HepG2 (cell line): Measurements from ENCODE around the gene TCEANC.

Experiments used
- EP300 ChIP-seq, 3 experiments: sonication (generic) in 1 of 3; formaldehyde crosslinking in 1 of 3; IDR thresholded peaks; 2 replicates each; pipeline versions ENCODE4 v1.5.1 to v1.6.1; 2011 to 2020; ENCODE audit warnings: low read depth in 2 of 3, low read length in 2 of 3, borderline replicate concordance in 1 of 3, improper control_type of control experiment in 1 of 3, mild to moderate bottlenecking in 1 of 3, missing genetic modification reagents in 1 of 3, moderate library complexity in 1 of 3
- POLR2A ChIP-seq, 2 experiments: IDR thresholded peaks; 2 replicates each; pipeline ENCODE4 v1.6.1; 2011; ENCODE audit warnings: low read depth in 2 of 2, low read length in 2 of 2, mild to moderate bottlenecking in 1 of 2, moderate library complexity in 1 of 2; ENCODE audit not compliant: insufficient read depth in 1 of 2
- PTBP1 ChIP-seq: fragments of 200-400 bp; formaldehyde crosslinking; IDR thresholded peaks from 2 replicates; pipeline ENCODE4 v1.6.1; 2018; ENCODE audit warnings: low read length, low read depth; ENCODE audit not compliant: poor library complexity, severe bottlenecking
- RAD51 ChIP-seq: fragments of 450-650 bp; IDR thresholded peaks from 2 replicates; pipeline ENCODE4 v1.6.1; 2016; ENCODE audit warnings: borderline replicate concordance
- SRSF9 ChIP-seq: fragments of 200-400 bp; formaldehyde crosslinking; IDR thresholded peaks from 2 replicates; pipeline ENCODE4 v1.6.1; 2018; ENCODE audit warnings: borderline replicate concordance, mild to moderate bottlenecking, low read depth, low read length; ENCODE audit not compliant: insufficient read depth, poor library complexity, severe bottlenecking
- THYN1 ChIP-seq: sonication (generic); formaldehyde crosslinking; IDR thresholded peaks from 2 replicates; pipeline ENCODE4 v1.8.1; 2023; ENCODE audit warnings: low read depth, mild to moderate bottlenecking, moderate library complexity, missing genetic modification reagents, borderline replicate concordance
- ZNF431 ChIP-seq: sonication (generic); formaldehyde crosslinking; IDR thresholded peaks from 2 replicates; pipeline ENCODE4 v1.9.0; 2022; ENCODE audit warnings: missing genetic modification reagents, low read depth, mild to moderate bottlenecking, borderline replicate concordance
- TF ChIP-seq, protein P1 (sequence below): sonication (generic); formaldehyde crosslinking; IDR thresholded peaks from 2 replicates; pipeline ENCODE4 v1.5.0; 2020; ENCODE audit warnings: mild to moderate bottlenecking, missing genetic modification reagents, moderate library complexity
- TF ChIP-seq, protein P2 (sequence below): sonication (generic); formaldehyde crosslinking; IDR thresholded peaks from 2 replicates; pipeline ENCODE4 v1.4.0; 2020; ENCODE audit warnings: missing genetic modification reagents, borderline replicate concordance

- no peak for TF ChIP-seq ZNF431 (CRISPR knock-in tag)
- TF ChIP-seq, protein P1, sequence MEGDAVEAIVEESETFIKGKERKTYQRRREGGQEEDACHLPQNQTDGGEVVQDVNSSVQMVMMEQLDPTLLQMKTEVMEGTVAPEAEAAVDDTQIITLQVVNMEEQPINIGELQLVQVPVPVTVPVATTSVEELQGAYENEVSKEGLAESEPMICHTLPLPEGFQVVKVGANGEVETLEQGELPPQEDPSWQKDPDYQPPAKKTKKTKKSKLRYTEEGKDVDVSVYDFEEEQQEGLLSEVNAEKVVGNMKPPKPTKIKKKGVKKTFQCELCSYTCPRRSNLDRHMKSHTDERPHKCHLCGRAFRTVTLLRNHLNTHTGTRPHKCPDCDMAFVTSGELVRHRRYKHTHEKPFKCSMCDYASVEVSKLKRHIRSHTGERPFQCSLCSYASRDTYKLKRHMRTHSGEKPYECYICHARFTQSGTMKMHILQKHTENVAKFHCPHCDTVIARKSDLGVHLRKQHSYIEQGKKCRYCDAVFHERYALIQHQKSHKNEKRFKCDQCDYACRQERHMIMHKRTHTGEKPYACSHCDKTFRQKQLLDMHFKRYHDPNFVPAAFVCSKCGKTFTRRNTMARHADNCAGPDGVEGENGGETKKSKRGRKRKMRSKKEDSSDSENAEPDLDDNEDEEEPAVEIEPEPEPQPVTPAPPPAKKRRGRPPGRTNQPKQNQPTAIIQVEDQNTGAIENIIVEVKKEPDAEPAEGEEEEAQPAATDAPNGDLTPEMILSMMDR (CRISPR knock-in tag), result no peak
- no peak for TF ChIP-seq THYN1
- no peak for TF ChIP-seq PTBP1
- TF ChIP-seq, protein P2, sequence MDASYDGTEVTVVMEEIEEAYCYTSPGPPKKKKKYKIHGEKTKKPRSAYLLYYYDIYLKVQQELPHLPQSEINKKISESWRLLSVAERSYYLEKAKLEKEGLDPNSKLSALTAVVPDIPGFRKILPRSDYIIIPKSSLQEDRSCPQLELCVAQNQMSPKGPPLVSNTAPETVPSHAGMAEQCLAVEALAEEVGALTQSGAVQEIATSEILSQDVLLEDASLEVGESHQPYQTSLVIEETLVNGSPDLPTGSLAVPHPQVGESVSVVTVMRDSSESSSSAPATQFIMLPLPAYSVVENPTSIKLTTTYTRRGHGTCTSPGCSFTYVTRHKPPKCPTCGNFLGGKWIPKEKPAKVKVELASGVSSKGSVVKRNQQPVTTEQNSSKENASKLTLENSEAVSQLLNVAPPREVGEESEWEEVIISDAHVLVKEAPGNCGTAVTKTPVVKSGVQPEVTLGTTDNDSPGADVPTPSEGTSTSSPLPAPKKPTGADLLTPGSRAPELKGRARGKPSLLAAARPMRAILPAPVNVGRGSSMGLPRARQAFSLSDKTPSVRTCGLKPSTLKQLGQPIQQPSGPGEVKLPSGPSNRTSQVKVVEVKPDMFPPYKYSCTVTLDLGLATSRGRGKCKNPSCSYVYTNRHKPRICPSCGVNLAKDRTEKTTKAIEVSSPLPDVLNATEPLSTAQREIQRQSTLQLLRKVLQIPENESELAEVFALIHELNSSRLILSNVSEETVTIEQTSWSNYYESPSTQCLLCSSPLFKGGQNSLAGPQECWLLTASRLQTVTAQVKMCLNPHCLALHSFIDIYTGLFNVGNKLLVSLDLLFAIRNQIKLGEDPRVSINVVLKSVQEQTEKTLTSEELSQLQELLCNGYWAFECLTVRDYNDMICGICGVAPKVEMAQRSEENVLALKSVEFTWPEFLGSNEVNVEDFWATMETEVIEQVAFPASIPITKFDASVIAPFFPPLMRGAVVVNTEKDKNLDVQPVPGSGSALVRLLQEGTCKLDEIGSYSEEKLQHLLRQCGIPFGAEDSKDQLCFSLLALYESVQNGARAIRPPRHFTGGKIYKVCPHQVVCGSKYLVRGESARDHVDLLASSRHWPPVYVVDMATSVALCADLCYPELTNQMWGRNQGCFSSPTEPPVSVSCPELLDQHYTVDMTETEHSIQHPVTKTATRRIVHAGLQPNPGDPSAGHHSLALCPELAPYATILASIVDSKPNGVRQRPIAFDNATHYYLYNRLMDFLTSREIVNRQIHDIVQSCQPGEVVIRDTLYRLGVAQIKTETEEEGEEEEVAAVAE (CRISPR knock-in tag), result no peak
- TF ChIP-seq EP300 (IDR thresholded peaks at IDR 0.05; ENCODE audit: low read depth in 2 of 2, low read length in 2 of 2), result no peak
- no peak for TF ChIP-seq EP300 (CRISPR knock-in tag; IDR thresholded peaks at IDR 0.05; ENCODE audit: borderline replicate concordance)
- TF ChIP-seq SRSF9, result no peak
- TF ChIP-seq RAD51, result no peak
- no peak for TF ChIP-seq POLR2A (IDR thresholded peaks at IDR 0.05; ENCODE audit: insufficient read depth in 1 of 2, low read depth in 2 of 2, low read length in 2 of 2)
Observed at GRCh38 chrX:13667919-13668318, 15.0 kb downstream of the TCEANC start.
